HCEC 1CT (cell line): ENCODE data around the gene SIGLEC7.

Experiments used
- DNase-seq: peaks from one replicate; pipeline ENCODE4 v3.0.0-alpha.2; 2017

SIGLEC7 gene

DNA sequence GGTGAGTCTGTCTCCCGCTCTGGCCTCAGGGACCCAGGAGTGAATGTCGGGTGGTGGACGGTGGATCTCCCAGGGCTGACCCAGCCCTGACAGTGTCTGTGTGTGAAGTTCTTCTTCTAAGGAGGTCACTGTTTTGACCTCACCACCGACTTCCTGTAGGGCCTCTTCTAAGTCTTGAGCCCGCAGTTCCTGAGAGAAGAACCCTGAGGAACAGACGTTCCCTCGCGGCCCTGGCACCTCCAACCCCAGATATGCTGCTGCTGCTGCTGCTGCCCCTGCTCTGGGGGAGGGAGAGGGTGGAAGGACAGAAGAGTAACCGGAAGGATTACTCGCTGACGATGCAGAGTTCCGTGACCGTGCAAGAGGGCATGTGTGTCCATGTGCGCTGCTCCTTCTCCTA, at the start of gene SIGLEC7:
TSS of gene SIGLEC7 (plus strand) at position 183 of the 400 bp plus-strand sequence. CDS start at position 252, 69 bp downstream.
- no peak for DNase-seq

DNA sequence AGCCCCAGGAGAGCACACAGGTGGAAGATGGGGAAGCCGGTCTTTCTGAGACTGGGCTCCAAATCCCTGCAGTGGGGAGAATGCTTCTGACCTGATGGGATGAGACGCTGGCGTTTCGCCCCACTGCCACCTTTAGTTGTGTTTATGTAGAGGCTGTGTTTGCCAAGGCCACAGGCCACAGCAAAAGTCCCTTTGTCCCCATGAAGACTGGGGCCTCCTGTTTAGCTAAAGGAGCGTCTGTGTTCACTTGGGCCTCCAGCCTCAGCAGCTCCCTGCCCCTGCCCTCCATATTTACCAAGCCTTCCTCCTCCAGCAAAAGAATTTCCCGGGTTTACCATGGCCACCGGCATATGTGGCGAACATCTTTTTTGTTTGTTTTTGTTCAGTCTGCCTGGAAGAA, 49.0 kb upstream of the SIGLEC7 start:
- no peak for DNase-seq

DNA sequence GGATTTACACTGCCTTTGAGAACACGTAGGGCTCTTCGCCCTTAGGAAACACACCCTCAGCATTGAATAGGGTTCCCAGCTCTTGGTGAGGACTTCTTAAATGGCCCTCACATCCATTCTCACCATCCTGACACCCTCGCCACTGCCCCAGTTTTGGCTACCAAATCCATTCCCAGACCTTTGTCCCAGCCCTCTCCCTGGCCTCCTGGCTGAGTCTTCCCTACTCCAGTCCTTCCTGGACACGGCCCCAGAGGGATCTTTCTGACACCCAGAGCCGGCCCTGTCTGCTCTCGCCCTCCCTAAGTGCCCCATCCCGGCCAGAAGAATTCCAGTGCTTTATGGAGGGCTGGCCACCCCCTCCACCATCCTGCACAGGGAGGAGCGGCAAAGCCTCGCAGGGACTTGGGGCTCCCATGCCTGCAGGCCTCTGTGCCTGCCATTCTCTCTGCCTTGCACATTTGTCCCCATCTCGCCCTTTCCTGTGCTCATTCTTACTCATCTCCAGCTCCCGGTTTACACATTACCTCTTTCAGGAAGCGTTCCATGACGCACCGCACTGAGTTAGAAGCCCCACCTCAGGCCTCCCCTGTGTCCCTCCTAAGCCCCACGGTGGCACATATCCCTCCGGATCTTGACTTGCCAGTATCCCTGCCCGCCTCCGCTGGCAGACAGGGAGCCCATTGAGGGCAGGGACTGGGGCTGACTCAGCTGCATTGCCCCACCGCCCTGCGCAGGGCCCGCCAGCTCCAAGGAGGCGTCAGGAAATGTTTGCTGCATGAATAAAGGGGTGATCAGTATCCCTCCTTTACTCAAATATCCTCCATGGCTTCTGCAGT, 48.4 kb upstream of the SIGLEC7 start:
- no peak for DNase-seq

DNA sequence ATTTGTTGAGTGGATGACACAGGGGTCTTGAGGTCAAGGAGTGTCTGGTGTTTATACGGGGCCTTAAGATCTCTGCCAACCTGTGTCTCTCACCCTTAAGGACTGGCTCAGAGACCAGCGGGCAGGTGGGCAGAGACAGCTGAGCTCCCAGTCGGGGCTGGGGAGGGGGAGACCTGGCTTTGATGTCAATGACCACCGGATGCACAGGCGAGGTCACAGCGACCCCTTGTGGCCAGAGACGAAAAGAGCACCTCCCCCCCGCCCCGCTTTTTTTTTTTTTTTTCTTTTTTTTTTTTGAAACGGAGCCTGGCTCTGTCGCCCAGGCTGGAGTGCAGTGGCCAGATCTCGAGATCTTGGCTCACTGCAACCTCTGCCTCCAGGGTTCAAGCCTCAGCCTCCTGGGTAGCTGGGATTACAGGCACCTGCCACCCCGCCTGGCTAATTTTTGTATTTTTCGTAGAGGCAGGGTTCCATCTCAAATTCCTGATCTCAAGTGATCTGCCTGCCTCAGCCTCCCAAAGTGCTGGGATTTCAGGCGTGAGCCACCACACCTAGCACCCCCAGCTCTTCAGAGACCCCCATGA, 47.3 kb upstream of the SIGLEC7 start:
- DNase-seq: peak; percentile 3

DNA sequence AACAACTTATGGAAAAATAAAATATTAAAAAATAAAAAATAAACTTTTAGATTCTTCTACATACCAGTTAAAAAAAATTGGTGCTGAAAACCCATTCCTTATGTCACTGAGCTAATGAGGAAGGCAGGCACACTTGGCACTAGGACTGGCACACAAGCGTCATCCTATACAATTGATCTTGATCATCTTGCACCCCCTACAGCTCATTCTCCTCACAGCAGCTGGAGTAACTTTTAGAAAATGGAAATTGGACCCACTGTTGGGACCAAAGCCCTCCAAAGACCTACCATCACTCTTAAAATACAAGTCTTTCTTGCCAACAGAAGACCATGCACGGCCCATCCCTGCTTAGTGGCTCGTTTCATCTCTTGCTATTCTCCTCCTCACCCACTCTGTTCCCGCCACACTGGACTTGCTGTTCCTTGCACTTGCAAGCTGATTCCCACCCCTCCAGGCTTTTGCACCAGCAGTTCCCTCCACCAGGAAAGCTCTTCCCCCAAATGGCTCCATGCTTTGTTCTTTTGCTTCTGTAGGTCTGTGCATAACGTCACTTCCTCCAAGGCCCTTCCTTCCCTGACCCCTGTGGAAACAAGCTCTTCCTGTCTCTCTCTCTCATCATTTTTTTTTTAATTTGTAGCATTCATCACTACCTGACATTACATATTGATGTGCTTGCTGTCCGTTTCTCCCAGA, 45.5 kb upstream of the SIGLEC7 start:
- peak; percentile 5 for DNase-seq

DNA sequence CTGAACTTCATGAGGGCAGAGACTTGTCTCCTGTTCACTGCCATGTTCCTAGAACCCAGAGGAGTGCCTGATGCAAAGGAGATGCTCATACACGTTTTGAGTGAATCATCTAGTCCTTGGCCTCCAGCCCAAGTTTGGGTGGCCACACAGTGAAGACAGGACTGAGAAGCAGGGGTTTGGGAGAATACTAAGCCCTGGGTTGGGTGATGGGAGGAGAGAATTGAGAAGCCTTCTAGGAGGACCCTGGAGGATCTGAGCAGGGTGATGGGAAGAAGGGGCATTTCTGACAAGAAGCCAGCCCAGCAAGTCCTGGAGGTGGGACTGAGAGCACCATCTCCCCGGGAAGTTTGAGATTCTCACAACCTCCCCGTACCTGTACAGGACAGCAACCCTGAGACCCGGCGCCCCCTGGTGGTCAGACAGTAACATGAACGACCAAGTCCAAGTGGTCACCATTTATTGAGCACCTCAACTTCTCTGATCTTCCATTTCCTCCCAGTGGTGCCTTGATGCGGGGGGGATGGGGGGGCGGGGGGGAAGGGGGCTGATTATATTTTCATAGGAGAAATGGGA, 44.8 kb upstream of the SIGLEC7 start:
- DNase-seq: peak; percentile 56

DNA sequence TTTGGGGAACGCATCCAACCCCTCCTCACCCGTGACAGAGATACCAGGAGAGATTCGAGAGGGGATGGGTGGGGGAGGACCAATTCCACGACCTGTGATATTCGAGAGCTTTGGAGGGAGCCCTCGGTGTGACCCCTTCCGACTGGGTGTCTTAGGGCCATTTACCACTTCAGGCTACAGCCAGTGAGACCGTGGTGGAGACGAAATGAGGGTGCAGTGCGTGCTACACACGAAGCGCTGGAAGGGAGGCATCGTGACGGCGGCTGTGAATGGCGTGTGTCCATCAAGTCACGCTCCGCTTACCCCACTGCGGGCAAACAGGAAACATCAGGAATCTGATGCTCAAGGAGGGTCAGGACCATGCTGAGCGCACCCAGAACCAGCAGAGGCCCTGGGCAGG, 44.3 kb upstream of the SIGLEC7 start:
- no peak for DNase-seq

DNA sequence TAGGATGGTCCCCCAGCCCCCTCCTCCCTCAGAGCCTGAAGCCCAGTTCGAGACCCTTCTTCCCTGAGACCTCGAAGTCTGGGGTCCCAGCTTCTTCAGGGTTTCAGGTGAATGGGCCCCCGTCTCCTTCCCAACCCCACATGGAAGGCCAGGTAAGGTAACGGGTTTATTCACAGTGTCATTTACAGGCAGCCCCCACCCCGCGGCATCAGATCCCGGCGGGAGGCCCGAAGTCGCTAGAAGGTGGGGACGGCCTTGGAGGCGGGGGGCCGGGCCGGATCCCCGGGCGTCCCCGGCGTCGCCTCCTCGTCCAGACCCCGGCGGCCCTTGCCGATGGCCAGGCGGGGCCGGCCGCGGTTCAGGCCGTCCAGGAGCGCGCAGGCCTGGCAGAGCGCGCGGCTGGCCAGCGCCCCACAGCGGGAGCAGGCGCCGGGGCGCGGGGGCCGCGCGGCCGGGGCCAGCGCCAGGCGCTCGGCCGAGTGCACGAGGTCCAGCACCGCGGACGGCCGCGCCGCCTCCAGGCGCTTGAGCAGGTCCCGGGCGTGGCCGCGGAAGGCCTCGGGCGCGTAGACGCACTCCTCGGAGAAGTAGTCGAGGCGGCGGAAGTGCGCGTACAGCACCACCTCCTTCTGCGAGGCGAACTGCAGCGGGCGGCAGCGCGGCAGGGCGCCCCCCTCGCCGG, 43.6 kb upstream of the SIGLEC7 start:
- no peak for DNase-seq

DNA sequence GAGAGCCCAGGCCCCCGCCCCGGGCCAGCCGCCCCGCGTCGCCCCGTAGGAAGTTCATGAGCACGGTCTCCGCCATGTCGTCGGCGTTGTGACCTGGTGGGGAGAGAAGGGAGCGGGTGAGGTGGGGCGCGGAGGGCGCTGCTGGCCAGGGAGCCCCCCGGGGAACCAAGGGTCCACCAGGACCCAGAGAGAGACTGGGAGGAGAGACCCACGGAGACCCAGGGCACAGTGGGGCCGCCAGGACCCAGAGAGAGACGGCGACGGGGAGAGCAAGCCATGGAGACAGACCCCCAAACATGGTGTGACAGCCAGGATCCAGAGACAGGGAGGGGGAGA, 43.1 kb upstream of the SIGLEC7 start:
- no peak for DNase-seq

DNA sequence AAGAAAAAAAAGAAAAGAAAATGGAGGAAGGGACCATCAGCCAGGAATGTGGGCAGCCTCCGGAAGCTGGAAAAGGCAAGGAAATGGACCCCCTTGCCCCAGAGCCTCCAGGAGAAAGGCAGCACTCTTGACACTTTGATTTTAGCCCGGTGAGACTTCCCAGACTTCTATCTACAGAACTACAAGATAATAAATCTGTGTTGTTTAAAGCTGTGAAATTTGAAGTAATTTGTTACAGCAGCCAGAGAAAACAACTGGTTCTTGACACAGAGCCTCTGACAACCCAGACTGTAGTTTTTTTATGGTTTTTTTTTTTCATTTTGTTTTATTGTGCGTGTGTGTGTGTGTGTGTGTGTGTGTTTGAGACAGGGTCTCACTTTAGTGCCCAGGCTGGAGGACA, 41.5 kb upstream of the SIGLEC7 start:
- DNase-seq: no peak

DNA sequence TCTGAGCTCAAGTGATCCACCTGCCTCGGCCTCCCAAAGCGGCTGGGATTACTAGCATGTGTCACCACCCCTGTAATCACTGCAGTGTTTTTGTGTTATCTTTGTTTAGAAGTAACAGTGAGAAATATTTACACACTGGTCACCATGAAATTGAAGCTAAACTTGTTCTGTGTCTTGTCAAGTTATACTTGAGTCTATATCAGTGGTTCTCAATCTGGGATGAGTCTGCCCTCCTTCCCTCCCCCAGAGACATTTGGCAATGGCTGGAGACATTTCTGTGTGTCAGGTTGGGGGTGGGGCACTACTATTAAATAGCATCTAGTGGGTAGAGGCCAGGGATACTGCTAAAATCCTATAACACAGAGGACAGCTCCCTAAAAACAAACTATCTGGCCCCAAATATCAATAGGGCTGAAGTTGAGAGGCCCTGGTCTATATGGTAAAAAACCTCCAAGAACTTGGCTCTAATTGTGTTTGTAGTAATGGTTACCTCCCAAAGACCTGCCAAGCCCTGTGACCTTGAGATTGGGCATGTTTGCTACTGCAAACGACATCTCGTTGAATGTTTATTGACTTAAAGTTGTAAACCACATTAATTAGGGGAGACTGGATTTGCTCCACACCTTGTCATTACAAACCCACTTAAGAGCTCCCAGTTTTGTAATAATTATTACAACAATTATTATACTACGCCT, 40.8 kb upstream of the SIGLEC7 start:
- no peak for DNase-seq

DNA sequence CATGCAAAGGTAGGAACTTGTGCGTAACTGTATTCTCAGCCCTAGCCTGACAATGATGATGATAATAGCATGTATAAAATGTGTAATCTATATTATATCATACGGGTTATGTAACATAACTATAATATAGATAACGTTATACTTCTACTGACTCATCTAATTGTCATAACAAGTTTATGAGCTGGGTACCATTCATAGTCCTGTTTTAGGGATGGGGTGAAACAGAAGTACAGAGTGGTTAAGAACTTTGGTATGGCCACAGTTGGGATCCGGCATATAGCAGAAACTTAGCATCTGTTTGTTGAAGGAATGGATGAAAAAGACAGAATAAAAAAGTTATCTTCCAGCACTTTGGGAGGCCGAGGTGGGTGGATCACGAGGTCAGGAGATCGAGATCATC, 39.1 kb upstream of the SIGLEC7 start:
- DNase-seq: no peak

DNA sequence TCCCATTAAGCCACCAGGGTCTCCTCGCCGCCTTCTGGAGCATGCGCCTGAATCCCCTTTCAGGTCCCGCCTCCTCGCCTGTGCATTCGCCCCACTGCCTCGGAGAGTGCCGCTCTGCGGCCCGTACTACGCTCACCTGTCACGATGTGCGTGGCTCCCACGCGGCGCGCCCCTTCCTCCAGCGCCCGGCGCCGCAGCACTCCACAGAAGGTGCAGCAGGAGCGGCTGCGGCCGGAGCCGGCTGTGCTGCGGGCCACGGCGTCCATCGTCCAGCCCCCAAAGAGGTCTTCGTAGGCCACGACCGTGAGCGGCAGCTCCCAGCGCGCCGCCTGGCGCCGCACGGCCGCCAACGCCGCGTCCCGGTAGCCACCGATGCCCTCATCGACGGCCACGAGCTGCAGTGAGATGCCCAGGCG, 38.2 kb upstream of the SIGLEC7 start:
- no peak for DNase-seq

DNA sequence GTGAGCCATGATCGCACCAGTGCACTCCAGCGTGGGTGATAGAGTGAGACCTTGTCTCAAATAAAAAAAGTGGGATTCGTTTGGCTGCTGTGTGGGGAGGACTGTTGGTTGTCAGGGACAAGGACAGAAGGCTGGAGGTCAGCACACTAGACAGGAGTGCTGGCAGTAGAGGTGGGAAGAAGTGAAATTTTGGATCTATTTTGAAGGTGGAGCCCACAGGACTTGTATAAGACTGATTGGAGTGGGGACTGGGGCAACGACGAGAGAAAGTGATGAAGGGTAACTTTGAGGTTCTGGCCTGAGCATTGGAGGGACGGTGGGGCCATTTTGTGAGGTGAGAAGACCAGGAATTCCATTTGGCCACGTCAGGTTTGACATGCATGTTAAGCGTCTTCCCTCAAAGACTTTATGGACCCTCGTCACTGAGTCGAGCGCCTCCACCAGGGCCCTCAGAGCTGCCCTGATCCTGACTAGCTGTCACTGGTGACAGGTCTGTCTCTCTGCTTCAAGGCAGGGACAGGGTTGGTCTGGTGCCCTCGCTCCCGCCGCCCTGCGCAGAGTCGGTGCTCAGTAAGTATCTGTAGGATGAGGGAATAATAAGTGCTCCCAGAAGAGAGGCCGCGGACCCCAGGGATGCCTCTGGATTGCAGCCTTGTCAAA, 34.6 kb upstream of the SIGLEC7 start:
- DNase-seq: peak; percentile 2

DNA sequence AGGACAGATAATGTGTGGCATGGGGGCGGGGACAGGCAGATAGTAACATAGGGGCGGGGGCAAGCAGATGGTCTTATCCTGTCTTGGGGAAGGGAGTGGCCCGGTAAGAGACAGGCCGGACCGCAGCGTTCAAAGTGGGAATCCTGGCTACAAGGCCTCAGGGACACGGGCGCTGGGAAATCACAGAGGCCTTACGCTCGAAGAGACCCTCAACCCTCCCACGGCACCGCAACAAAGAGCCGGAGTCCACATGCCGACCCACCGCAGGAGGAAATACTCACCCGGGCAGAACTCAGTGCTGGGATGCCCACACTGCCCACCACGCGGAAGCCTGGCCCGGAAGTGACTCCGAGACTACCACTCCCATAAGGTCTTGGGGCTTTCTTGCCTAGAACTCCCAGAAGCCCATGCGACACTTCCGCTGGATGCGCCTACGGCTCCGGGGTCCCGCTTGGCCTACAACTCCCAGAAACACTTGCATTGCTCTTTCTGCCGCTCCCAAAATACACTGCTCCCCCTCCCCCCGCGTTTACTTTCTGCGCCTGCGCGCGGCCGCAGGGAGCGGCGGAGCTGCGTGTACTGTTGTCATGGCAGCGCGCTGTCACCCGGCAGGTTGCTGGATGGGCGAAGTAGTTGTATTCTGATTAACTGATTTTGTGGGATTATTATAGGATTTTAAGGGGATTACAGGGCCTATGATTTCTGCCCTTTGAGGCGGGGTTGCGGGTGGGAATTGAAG, 33.9 kb upstream of the SIGLEC7 start, which contains the start of gene CTU1:
TSS of gene CTU1 (minus strand) at position 344 of the 739 bp plus-strand sequence. CDS start 3,840 bp downstream, outside the sequence.
- DNase-seq: peak; percentile 99

DNA sequence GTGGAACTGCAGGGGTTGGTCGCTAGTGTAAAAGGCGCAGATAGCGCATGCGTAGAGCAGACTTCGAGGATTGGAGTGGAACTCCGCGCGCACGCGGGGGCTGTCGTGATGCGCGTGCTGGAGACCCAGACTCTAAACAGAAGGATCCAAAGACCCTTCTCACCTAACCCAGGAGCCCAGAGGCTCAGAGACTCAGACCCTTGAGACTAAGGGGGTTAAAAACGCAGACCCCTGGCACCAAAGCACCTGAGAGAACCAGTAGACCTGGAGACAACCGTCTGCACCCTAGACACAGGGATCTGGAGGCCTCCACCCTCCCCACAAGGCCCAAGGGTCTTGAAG, 33.3 kb upstream of the SIGLEC7 start:
- DNase-seq: no peak

DNA sequence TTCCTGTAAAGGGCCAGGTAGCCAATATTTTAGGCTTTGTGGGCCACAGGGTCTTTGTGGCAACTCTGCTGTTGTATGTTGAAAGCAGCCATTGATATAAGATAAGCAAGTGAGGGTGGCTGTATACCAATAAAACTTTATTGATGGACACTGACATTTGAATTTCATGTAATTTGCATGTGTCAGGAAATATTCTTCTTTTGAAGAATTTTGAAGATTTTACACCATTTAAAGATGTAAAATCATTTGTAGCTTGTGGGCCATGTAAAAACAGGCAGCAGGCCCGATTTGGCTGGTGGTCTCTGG, 31.5 kb upstream of the SIGLEC7 start:
- DNase-seq: no peak

DNA sequence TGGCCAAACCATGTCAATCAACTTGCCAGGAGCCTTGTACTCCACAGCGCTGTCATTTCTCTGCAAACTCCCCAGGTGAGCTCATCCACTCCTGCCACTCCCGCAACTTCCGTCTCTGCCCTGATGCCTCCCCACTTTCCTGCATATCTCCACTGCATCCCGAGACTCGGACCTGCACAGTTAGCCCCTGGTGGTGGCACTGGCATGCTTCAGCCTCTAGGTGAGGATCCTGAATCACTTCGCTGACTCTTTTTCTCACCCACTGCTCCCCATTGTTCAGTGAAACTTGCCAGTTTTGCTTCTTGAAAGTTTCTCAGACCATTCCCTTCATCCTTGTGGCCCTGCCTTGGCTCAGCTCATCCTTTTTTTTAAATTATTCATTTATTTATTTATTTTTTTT, 30.5 kb upstream of the SIGLEC7 start:
- DNase-seq: no peak

DNA sequence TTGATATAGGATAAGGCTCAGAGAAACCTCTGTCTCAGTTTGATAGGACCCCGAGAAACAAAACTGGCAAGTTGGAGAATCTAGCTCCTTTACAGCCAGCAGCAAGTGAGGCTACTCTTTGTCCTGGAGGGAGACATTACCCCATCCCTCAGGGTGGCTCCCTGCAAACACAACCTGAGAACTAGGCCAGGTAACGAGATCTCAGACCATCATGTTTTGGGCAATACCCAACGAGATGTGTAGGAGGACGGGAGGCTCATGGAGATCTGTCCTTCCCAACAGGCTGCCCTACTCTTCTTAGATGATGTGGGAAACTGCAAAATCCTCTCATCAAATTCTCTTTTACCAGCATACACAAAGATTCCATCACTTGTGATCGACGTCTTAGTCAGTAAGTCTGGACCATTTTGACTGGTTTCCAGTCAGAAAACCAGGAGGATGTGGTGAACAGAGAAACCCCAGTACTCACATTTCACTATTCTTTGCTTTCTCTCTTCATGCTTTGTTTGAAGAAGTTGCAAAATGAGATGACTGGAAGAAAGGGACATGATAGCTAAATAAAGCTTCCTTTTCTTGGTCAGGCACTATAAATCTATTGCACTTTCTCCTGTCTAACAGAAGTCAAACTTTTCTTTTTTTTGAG, 27.9 kb upstream of the SIGLEC7 start:
- no peak for DNase-seq

DNA sequence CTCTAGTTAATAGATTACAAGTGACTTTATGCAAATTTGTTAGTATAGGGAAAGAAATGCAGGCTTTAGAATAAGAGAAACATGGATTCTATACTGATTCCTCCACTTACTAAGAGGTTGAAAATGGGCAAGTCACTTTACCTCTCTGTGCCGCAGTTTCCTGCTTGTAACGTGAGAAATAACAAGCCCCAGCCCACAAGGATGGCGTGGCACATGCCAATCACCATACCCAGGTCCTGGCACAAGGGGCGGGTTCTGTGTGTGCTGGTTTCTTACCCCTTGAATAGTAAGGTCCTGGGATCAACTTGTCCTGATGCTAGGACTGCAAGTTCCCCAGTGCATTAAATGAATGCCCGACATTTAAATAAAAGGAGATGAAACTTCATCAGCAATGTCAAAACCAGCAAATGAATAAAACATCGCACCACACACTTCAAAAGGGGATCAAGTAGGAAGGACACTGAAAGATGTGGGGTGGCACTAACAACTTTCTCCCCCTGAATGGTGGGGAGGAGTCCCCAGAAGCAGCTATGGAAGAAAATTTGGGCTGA, 25.3 kb upstream of the SIGLEC7 start:
- DNase-seq: no peak

DNA sequence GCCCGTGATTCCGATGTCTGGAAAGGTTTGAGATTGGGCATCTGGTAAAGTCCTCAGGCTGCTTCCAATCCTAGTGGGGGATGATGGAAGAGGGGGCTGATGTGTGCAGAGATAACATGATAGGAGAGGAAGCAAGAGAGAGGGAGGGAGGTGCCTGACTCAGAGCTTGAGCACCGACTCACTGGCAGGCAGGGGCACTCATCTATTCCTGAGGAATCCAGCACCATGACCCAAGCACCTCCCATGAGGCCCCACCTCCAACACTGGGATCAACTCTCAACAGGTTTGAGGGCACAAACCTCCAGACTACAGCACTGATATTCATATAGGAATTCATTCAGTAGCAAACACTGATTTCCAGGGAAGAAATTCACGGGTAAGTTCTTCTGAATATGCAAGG, 23.0 kb upstream of the SIGLEC7 start:
- DNase-seq: no peak
